ENCODE results near the gene POU6F2. TPM values are rescaled to one million over a fixed set of nuclear protein-coding genes. Genes with fewer than 3 reads are reported as not detected.

Gene POU6F2
- total and polyA plus RNA-seq, 2 of the 4 experiments (the other 2 are of a cell fraction), result not detected

DNA sequence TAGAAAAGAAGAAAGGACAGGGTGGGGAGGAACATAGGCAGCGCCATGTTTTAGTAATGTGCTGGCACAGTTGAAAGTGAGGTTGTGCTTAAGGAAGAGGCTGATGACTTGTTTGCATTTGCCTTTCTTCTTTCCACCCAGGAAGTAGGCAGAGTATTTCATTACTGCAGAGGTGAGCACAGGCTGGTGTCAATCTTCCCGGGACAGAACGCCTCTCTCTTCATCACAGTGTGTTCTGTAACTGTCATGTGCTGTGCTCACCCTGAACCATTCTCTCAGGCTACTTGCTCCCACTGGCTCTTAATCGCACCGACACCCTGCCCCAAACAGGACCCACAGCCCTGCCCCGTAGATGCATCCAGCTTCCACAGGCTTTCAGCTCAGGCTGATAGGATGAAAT is 452.7 kb downstream of the POU6F2 start:
- no peak overlapping the region for H3K9ac ChIP-seq (ENCODE audit: low read depth, low read length)
- no peaks in the 10 kb centered on the region for H3K79me1 ChIP-seq (ENCODE audit: low read depth in 1 of 2, low read length in 2 of 2)
- ATAC-seq (ENCODE audit: low read depth) (no peak), DNase-seq (no peak)
- no peaks in the 10 kb centered on the region for H3K9me3 ChIP-seq (ENCODE audit: control insufficient read depth, insufficient read depth, low read length)
- no peaks in the 10 kb centered on the region for H3K36me3 ChIP-seq (ENCODE audit: control insufficient read depth, insufficient read depth, low read length)
- H3K4me1 ChIP-seq (ENCODE audit: control insufficient read depth, insufficient read depth, low read length), result no peaks in the 10 kb centered on the region
- no peak overlapping the region for H3K14ac ChIP-seq (replicated peaks; ENCODE audit: low read depth, low read length)
- H3K56ac ChIP-seq (ENCODE audit: extremely low read depth, insufficient read depth, low read length), result no peak overlapping the region
- no peak overlapping the region for H3K23ac ChIP-seq (ENCODE audit: low read depth, low read length)
- H2AFZ ChIP-seq (replicated peaks; ENCODE audit: low read length, poor library complexity), result no peak overlapping the region
- H4K91ac ChIP-seq (ENCODE audit: insufficient read depth, low read depth, low read length), result no peak overlapping the region
- H3K4ac ChIP-seq (ENCODE audit: low read depth, low read length), result no peak overlapping the region
- no peak overlapping the region for H2BK5ac ChIP-seq (ENCODE audit: low read depth, low read length, poor library complexity, severe bottlenecking)
- no peak overlapping the region for H3K4me2 ChIP-seq (ENCODE audit: low read depth, low read length)
- no peaks in the 10 kb centered on the region for H4K20me1 ChIP-seq (ENCODE audit: insufficient read depth, low read length)
- BruUV-seq (replicated peaks), result no TSS peak
- TF ChIP-seq, protein P1, sequence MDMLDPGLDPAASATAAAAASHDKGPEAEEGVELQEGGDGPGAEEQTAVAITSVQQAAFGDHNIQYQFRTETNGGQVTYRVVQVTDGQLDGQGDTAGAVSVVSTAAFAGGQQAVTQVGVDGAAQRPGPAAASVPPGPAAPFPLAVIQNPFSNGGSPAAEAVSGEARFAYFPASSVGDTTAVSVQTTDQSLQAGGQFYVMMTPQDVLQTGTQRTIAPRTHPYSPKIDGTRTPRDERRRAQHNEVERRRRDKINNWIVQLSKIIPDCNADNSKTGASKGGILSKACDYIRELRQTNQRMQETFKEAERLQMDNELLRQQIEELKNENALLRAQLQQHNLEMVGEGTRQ (IDR thresholded peaks at IDR 0.05; ENCODE audit: low read depth, low read length), result no peak
- TF ChIP-seq RAD21 (IDR thresholded peaks at IDR 0.05; ENCODE audit: low read length) (no peak), BHLHE40 (IDR thresholded peaks at IDR 0.05; ENCODE audit: low read depth, low read length) (no peak), FOS (IDR thresholded peaks at IDR 0.05; ENCODE audit: low read depth, low read length) (no peak), POLR2A (IDR thresholded peaks at IDR 0.05; ENCODE audit: low read depth, low read length) (no peak), CHD1 (IDR thresholded peaks at IDR 0.05; ENCODE audit: low read depth, low read length) (no peak), SMC3 (IDR thresholded peaks at IDR 0.05; ENCODE audit: low read depth, low read length) (no peak), MXI1 (IDR thresholded peaks at IDR 0.05; ENCODE audit: borderline replicate concordance, low read depth, low read length) (no peak), ELK1 (IDR thresholded peaks at IDR 0.05; ENCODE audit: borderline replicate concordance, low read depth, low read length) (no peak), NFE2L2 (IDR thresholded peaks at IDR 0.05; ENCODE audit: low read depth, low read length) (no peak), MAFK (IDR thresholded peaks at IDR 0.05; ENCODE audit: low read depth, low read length) (no peak), RFX5 (IDR thresholded peaks at IDR 0.05; ENCODE audit: low read depth, low read length) (no peak), MAZ (IDR thresholded peaks at IDR 0.05; ENCODE audit: borderline replicate concordance, low read depth, low read length) (no peak), CTCF (conservative IDR thresholded peaks at IDR 0.05; ENCODE audit: low read depth, low read length) (no peak), RCOR1 (IDR thresholded peaks at IDR 0.05; ENCODE audit: insufficient replicate concordance, low read length) (no peak), CEBPB (IDR thresholded peaks at IDR 0.05; ENCODE audit: low read depth, low read length) (no peak)
- H2BK120ac ChIP-seq (ENCODE audit: low read depth, low read length), result no peak overlapping the region
- in situ Hi-C loops (cut with MboI; ENCODE audit: low sequenced_read_pairs) (no loop called here), intact Hi-C loops (cut with micrococcal nuclease) (no loop called here), dilution Hi-C loops (cut with HindIII; ENCODE audit: low sequenced_read_pairs, unreplicated experiment) (no loop called here)
- no peaks in the 10 kb centered on the region for H3K9me1 ChIP-seq (ENCODE audit: insufficient read depth, low read length)
- H3K4me3 ChIP-seq (ENCODE audit: insufficient read depth, low read depth, low read length), result no peak overlapping the region
- no peak overlapping the region for H3K27ac ChIP-seq (ENCODE audit: insufficient read depth, low read length)
- H4K8ac ChIP-seq (ENCODE audit: low read depth in 2 of 2, low read length in 2 of 2), result no peak overlapping the region
- no peak overlapping the region for H4K5ac ChIP-seq (ENCODE audit: low read depth, low read length)
- H2BK15ac ChIP-seq (ENCODE audit: low read depth, low read length), result no peak overlapping the region
- POLR2A ChIA-PET (ENCODE audit: unreplicated experiment), result no interaction called here
- CTCF ChIA-PET, result no interaction called here
- no peak overlapping the region for H3K18ac ChIP-seq (ENCODE audit: low read depth, low read length)
- H2AK5ac ChIP-seq (ENCODE audit: low read depth, low read length), result no peak overlapping the region
- H2AK9ac ChIP-seq (replicated peaks; ENCODE audit: low read depth, low read length, poor library complexity), result no peak overlapping the region
- WGBS, 2 experiments (ENCODE audit: extremely low coverage in 2 of 2, insufficient read length in 1 of 2), result 60% methylated on average over 1 of the region's 6 CpGs; no CpG with 5 or more reads in 1 of the 2 experiments
- peaks cover 2% of the 10 kb centered on the region; the same call in 1 of the 2 replicates for H3K27me3 ChIP-seq (ENCODE audit: control insufficient read depth, insufficient read depth, low read length)
- no peak overlapping the region for H2BK20ac ChIP-seq (ENCODE audit: low read depth, low read length)

All from IMR-90 (cell line).